Bronchial epithelial cell (primary cell): Measurements from ENCODE around the gene ARCN1. TPM values are rescaled to one million over a fixed set of nuclear protein-coding genes. Genes with fewer than 3 reads are reported as not detected.

Experiments used
- DNase-seq: peaks from one replicate; pipeline ENCODE4 v3.0.0-alpha.2; 2010; ENCODE audit warnings: low read depth
- FAIRE-seq: peaks from 2 replicates; lab custom pipeline; 2011; peaks lifted over from hg19 to GRCh38; lab: Jason Lieb, UNC
- H3K27me3 ChIP-seq: 2 replicates; pipeline ENCODE4 v1.5.1; 2011; ENCODE audit warnings: low read length; ENCODE audit not compliant: control insufficient read depth, insufficient read depth
- H3K36me3 ChIP-seq: 2 replicates; pipeline ENCODE4 v1.5.1; 2011; ENCODE audit warnings: low read length; ENCODE audit not compliant: control insufficient read depth, insufficient read depth
- H3K4me3 ChIP-seq: 2 replicates; pipeline ENCODE4 v1.5.1; 2011; ENCODE audit warnings: mild to moderate bottlenecking, low read depth, low read length, control low read depth
- total RNA-seq: library from RNA; depleted of rRNA; stranded (reverse); fragments of >200 nt; gene quantifications from 2 replicates; pipeline ENCODE4 v1.2.1, GENCODE V29; 2014
- TF ChIP-seq, protein P1 (sequence below): IDR thresholded peaks from 2 replicates; pipeline ENCODE4 v1.5.1; 2011; ENCODE audit warnings: mild to moderate bottlenecking, moderate library complexity, low read length, control low read depth, inconsistent platforms; ENCODE audit not compliant: insufficient read depth, severe bottlenecking

ARCN1 gene
- total RNA-seq, 1 donor from 2014 or later = 79.2 TPM

DNA sequence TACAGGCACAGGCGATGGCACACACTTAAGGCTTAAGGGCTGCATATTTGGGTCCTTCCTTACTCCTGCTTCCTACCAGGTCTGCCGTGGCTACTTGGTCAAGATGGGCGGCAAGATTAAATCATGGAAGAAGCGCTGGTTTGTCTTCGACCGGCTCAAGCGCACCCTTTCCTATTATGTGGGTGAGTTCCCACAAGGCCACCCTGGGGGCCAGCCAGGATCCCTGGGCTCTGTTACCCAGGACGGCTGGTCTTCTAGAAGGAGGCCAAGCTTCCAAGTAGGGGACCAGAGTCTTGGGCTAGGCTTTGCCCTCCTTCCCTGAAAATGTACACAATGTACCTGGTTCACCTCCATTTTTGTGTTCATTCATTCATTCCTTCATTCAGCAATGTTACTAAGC lies 78.2 kb downstream of the ARCN1 start:
- Histone ChIP-seq H3K4me3 (no peak overlapping the region), H3K27me3 (no peaks in the 10 kb centered on the region), H3K36me3 (peaks cover 27% of the 10 kb centered on the region)
- FAIRE-seq (peak; percentile 55), DNase-seq (no peak)
- TF ChIP-seq, protein P1, sequence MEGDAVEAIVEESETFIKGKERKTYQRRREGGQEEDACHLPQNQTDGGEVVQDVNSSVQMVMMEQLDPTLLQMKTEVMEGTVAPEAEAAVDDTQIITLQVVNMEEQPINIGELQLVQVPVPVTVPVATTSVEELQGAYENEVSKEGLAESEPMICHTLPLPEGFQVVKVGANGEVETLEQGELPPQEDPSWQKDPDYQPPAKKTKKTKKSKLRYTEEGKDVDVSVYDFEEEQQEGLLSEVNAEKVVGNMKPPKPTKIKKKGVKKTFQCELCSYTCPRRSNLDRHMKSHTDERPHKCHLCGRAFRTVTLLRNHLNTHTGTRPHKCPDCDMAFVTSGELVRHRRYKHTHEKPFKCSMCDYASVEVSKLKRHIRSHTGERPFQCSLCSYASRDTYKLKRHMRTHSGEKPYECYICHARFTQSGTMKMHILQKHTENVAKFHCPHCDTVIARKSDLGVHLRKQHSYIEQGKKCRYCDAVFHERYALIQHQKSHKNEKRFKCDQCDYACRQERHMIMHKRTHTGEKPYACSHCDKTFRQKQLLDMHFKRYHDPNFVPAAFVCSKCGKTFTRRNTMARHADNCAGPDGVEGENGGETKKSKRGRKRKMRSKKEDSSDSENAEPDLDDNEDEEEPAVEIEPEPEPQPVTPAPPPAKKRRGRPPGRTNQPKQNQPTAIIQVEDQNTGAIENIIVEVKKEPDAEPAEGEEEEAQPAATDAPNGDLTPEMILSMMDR = no peak

DNA sequence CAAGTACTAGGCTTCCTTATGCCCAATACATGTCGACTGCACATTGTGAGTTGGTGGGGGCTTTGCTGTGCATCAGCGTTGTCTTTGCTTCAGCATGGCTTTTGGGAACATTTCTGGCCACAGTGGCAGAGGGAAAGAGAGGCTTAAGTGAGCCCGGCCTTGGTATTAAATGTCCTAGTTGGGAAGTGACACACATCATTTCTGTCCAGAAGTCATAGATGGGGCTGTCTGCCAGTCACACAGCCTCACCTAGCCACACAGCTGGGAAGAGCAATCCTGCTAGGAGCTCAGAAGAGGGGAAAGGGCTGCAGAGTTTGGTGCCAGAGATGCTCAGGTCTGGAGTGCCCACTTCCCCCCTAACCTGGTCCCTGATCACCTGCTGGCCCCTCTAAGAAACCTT lies 79.6 kb downstream of the ARCN1 start:
- H3K36me3 ChIP-seq = peaks cover 25% of the 10 kb centered on the region
- DNase-seq = no peak
- FAIRE-seq = no peak
- no peaks in the 10 kb centered on the region for H3K27me3 ChIP-seq
- TF ChIP-seq, protein P1 = no peak
- no peak overlapping the region for H3K4me3 ChIP-seq

Other genes starting within 250 kb of the ARCN1 start
- not detected in 2 replicates for gene CD3D, start 229.7 kb upstream of the ARCN1 start, total RNA-seq
- gene CD3G, start 228.1 kb upstream of the ARCN1 start, total RNA-seq = not detected in 2 replicates
- gene UBE4A, start 212.8 kb upstream of the ARCN1 start, total RNA-seq = 16.1 and 21.9 TPM in 2 replicates
- 61.1 and 113 TPM in 2 replicates for gene ATP5MG, start 170.8 kb upstream of the ARCN1 start, total RNA-seq
- 14.0 and 20.6 TPM in 2 replicates for gene KMT2A, start 135.9 kb upstream of the ARCN1 start, total RNA-seq
- 0.51 TPM in 1 of 2 replicates, not detected in the other for gene TTC36, start 44.9 kb upstream of the ARCN1 start, total RNA-seq
- gene TMEM25, start 41.2 kb upstream of the ARCN1 start, total RNA-seq = 13.8 and 14.7 TPM in 2 replicates
- 19.8 and 21.3 TPM in 2 replicates for gene IFT46, start 6.5 kb upstream of the ARCN1 start, total RNA-seq
- gene PHLDB1, start 35.2 kb downstream of the ARCN1 start, total RNA-seq = 13.3 and 22.6 TPM in 2 replicates
- gene TREH, start 107.2 kb downstream of the ARCN1 start, total RNA-seq = not detected in 2 replicates
- 87.9 and 91.3 TPM in 2 replicates for gene DDX6, start 218.8 kb downstream of the ARCN1 start, total RNA-seq